Neuronal stem cell (in vitro differentiated cells): ENCODE results near the gene FXYD7.

Source experiments
- DNase-seq: peaks from one replicate; pipeline ENCODE4 v3.0.0-alpha.2; 2013; ENCODE audit warnings: low spot score
- H2AFZ ChIP-seq: one replicate; pipeline ENCODE4 v1.6.1; 2013; ENCODE audit warnings: mild to moderate bottlenecking, low read length, inconsistent platforms
- H2AK5ac ChIP-seq: 2 replicates; pipeline ENCODE4 v1.6.1; 2013; ENCODE audit warnings: low read depth, mild to moderate bottlenecking, inconsistent platforms, low read length, moderate library complexity, mixed read lengths
- H2BK120ac ChIP-seq: 2 replicates; pipeline ENCODE4 v1.6.1; 2013; ENCODE audit warnings: low read depth, mild to moderate bottlenecking, inconsistent platforms, low read length, moderate library complexity, mixed read lengths
- H2BK12ac ChIP-seq: one replicate; pipeline ENCODE4 v1.6.1; 2013; ENCODE audit warnings: low read length, inconsistent platforms
- H2BK15ac ChIP-seq: 2 replicates; pipeline ENCODE4 v1.6.1; 2013; ENCODE audit warnings: mild to moderate bottlenecking, low read length, inconsistent platforms, mixed read lengths
- H2BK5ac ChIP-seq: one replicate; pipeline ENCODE4 v1.6.1; 2013; ENCODE audit warnings: inconsistent platforms, mild to moderate bottlenecking, low read length, moderate library complexity
- H3K14ac ChIP-seq: one replicate; pipeline ENCODE4 v1.6.1; 2013; ENCODE audit warnings: low read length, inconsistent platforms
- H3K18ac ChIP-seq: 2 replicates; pipeline ENCODE4 v1.6.1; 2013; ENCODE audit warnings: low read length, inconsistent platforms
- H3K23ac ChIP-seq: 2 replicates; pipeline ENCODE4 v1.6.1; 2013; ENCODE audit warnings: low read depth, mild to moderate bottlenecking, mixed read lengths, low read length, inconsistent platforms; ENCODE audit not compliant: poor library complexity
- H3K27ac ChIP-seq: replicated peaks from 3 replicates; pipeline ENCODE4 v1.5.1; 2013; ENCODE audit warnings: low read length, inconsistent platforms
- H3K27me3 ChIP-seq, 3 experiments: 2 replicates each; pipeline ENCODE4 v1.6.1; 2013; ENCODE audit warnings: low read length in 3 of 3, mild to moderate bottlenecking in 2 of 3, inconsistent platforms in 1 of 3, low read depth in 1 of 3, mixed read lengths in 1 of 3, moderate library complexity in 1 of 3; ENCODE audit not compliant: control insufficient read depth in 3 of 3, insufficient read depth in 3 of 3
- H3K36me3 ChIP-seq, 2 donors: replicated peaks in 1 of 2; 2 replicates each; pipeline ENCODE4 v1.6.1; 2013; ENCODE audit warnings: low read length in 2 of 2; ENCODE audit not compliant: control insufficient read depth in 2 of 2, insufficient read depth in 2 of 2
- H3K4ac ChIP-seq: 2 replicates; pipeline ENCODE4 v1.6.1; 2013; ENCODE audit warnings: inconsistent platforms, mild to moderate bottlenecking, low read length, moderate library complexity
- H3K4me1 ChIP-seq, 2 donors: 1 replicate in 1 of 2; 2 replicates in 1 of 2; pipeline ENCODE4 v1.6.1; 2013; ENCODE audit warnings: low read length in 2 of 2, low read depth in 1 of 2; ENCODE audit not compliant: control insufficient read depth in 2 of 2, insufficient read depth in 1 of 2
- H3K4me2 ChIP-seq: one replicate; pipeline ENCODE4 v1.6.1; 2013; ENCODE audit warnings: mild to moderate bottlenecking, low read length, inconsistent platforms; ENCODE audit not compliant: insufficient read depth, poor library complexity, severe bottlenecking
- H3K4me3 ChIP-seq, 2 donors: 2 replicates each; pipeline ENCODE4 v1.5.1; 2013; ENCODE audit warnings: low read length in 2 of 2, mild to moderate bottlenecking in 2 of 2, inconsistent platforms in 1 of 2, moderate library complexity in 1 of 2
- H3K79me1 ChIP-seq: one replicate; pipeline ENCODE4 v1.6.1; 2013; ENCODE audit warnings: low read depth, mild to moderate bottlenecking, inconsistent platforms, low read length, moderate library complexity
- H3K9ac ChIP-seq: one replicate; pipeline ENCODE4 v1.6.1; 2013; ENCODE audit warnings: mild to moderate bottlenecking, low read depth, low read length, inconsistent platforms; ENCODE audit not compliant: poor library complexity
- H3K9me3 ChIP-seq, 2 donors: replicated peaks in 1 of 2; 2 replicates each; pipeline versions ENCODE3 to v1.6.1; 2013; ENCODE audit warnings: low read length in 2 of 2, mild to moderate bottlenecking in 2 of 2, inconsistent platforms in 1 of 2, low read depth in 1 of 2, mixed read lengths in 1 of 2, moderate library complexity in 1 of 2; ENCODE audit not compliant: control insufficient read depth in 2 of 2, insufficient read depth in 1 of 2
- H4K8ac ChIP-seq: one replicate; pipeline ENCODE4 v1.6.1; 2013; ENCODE audit warnings: low read depth, mild to moderate bottlenecking, inconsistent platforms, low read length, moderate library complexity
- H4K91ac ChIP-seq: one replicate; pipeline ENCODE4 v1.6.1; 2013; ENCODE audit warnings: low read length, low read depth, mild to moderate bottlenecking, inconsistent platforms; ENCODE audit not compliant: poor library complexity
- WGBS, 2 donors: extraction: QIAGEN DNeasy Blood & Tissue Kit; methylation state at CpG; one replicate each; pipeline ENCODE4 v1.1.7; 2013; ENCODE audit warnings: missing lambda C conversion rate in 2 of 2, mixed read lengths in 1 of 2; ENCODE audit not compliant: insufficient read length in 2 of 2, insufficient replicate concordance in 1 of 2; ENCODE audit errors: extremely low coverage in 2 of 2; 5-methylcytosine and 5-hydroxymethylcytosine counted together

Gene FXYD7

DNA sequence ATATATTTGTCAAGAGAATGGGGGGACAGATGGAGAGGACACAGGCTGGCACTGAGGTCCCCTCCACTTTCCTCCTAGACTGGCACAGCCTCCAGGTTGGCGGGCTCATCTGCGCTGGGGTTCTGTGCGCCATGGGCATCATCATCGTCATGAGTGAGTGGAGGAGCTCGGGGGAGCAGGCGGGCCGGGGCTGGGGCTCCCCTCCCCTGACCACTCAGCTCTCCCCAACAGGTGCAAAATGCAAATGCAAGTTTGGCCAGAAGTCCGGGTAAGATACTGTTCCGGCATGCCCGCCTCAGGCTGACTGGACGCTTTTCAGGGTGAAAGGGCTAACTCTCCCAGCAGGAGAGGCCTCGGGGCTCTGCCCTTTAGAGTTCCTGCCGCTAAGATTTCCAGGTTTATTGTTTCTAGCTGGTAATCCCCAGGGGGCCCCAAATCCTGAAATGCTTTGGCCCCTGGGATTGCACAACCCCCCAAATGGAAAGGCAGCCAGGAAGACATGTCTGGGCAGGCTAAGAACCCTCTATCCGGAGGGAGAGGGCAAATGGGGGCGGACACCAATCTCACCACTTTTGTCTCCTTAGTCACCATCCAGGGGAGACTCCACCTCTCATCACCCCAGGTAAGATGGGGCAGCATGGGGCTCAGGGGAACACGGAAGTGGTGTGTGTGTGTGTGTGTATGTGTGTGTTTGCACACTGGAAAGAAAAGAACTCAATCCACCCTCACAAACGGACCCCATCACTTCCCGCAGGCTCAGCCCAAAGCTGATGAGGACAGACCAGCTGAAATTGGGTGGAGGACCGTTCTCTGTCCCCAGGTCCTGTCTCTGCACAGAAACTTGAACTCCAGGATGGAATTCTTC, 20.1 kb upstream of the FXYD7 start:
- WGBS, 2 donors, result no CpG with 5 or more reads among the region's 19 CpGs
- peak overlapping the region; percentile 87 for H2BK15ac ChIP-seq
- H3K27ac ChIP-seq, result no peak overlapping the region
- no peak for DNase-seq
- peaks cover 0 to 39% (median 0%) of the 10 kb centered on the region in 3 experiments for H3K27me3 ChIP-seq
- H3K9me3 ChIP-seq, result no peaks in the 10 kb centered on the region
- H3K18ac ChIP-seq, result peak overlapping the region; percentile 88
- H2BK120ac ChIP-seq, result no peak overlapping the region
- H3K36me3 ChIP-seq, result no peaks in the 10 kb centered on the region
- H2BK5ac ChIP-seq, result peak overlapping the region; percentile 93
- H3K79me1 ChIP-seq, result no peaks in the 10 kb centered on the region
- H3K9ac ChIP-seq, result no peak overlapping the region
- no peak overlapping the region for H3K4me3 ChIP-seq
- peak overlapping the region; percentile 91 for H2AK5ac ChIP-seq
- H4K8ac ChIP-seq, result no peak overlapping the region
- H3K23ac ChIP-seq, result no peak overlapping the region
- peak overlapping the region; percentile 81 for H2BK12ac ChIP-seq
- H3K14ac ChIP-seq, result peak overlapping the region; percentile 31
- peak overlapping the region; percentile 5 for H3K4ac ChIP-seq
- peaks cover 5 to 15% of the 10 kb centered on the region in 2 donors for H3K4me1 ChIP-seq
- H4K91ac ChIP-seq, result no peak overlapping the region
- H2AFZ ChIP-seq, result peak overlapping the region; percentile 6
- H3K4me2 ChIP-seq, result no peak overlapping the region

DNA sequence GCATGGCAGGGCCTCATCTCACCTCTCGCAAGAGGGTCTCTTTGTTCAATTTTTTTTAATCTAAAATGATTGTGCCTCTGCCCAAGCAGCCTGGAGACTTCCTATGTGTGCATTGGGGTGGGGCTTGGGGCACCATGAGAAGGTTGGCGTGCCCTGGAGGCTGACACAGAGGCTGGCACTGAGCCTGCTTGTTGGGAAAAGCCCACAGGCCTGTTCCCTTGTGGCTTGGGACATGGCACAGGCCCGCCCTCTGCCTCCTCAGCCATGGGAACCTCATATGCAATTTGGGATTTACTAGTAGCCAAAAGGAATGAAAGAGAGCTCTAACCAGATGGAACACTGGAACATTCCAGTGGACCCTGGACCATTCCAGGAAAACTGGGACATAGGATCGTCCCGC, 19.5 kb upstream of the FXYD7 start:
- Histone ChIP-seq H4K91ac (no peak overlapping the region), H3K4me1 (peaks cover 5 to 15% of the 10 kb centered on the region in 2 donors)
- no CpG with 5 or more reads among the region's 5 CpGs for WGBS, 2 donors

DNA sequence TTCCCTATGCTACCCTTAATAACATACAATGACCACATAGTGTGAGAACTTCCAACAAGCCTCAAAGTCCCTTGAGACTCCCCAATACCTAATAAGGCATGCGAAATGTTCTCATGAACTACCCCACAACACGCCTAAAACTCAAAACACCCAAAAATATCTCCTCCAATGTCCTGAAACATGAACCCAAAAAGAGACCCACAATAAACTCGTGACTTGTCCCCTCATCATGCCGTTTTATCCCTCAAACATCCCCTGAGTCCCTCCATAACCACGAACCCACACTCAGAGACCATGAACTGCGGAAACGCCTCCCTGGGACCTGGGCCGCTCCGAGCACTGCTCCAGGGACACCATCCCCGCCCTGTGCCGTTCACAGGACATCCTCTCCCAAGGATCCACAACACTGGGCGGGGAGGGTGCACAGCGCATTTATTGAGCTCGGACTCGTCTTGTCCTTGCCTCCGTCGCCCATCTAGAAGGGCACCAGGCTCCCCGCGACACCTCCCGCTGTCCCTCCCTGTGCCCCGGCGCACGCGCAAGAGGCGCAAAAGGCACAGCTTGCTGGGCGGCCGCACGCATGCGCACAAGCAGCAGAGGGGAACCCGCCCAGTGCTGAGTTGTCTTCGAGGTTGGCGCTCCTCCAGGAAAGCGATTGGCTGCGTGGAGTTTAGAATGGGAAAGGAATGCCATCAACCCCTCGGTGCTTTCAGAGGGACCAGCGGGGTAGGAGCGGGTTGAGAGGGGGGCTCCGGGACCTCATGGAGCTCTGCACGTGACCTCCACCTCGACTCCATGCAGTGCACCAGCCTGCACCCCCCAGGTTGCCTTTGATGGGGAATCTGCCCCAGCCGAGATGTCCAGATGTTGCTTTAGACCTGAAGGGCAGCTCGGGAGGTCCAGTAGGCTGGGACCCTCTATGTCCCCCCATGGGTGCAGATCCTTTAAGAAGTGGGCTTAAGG, 18.7 kb upstream of the FXYD7 start:
- WGBS, 2 donors, result 100% methylated on average over 2 of the region's 42 CpGs; no CpG with 5 or more reads in 1 of the 2 donors

More for the DNA sequence above, 19.5 kb upstream of the FXYD7 start:
- Histone ChIP-seq H3K14ac (no peak overlapping the region), H2AFZ (no peak overlapping the region), H2BK15ac (peak overlapping the region; percentile 87), H2AK5ac (peak overlapping the region; percentile 91), H3K79me1 (no peaks in the 10 kb centered on the region), H3K18ac (peak overlapping the region; percentile 88), H3K36me3 (no peaks in the 10 kb centered on the region), H3K9ac (no peak overlapping the region), H3K9me3 (no peaks in the 10 kb centered on the region), H2BK120ac (no peak overlapping the region), H2BK5ac (peak overlapping the region; percentile 93), H3K4me3 (no peak overlapping the region), H3K4me2 (no peak overlapping the region), H3K27me3 (peaks cover 0 to 44% (median 0%) of the 10 kb centered on the region in 3 experiments), H3K23ac (no peak overlapping the region), H2BK12ac (peak overlapping the region; percentile 81), H4K8ac (no peak overlapping the region), H3K4ac (peak overlapping the region; percentile 5), H3K27ac (no peak overlapping the region)
- DNase-seq, result no peak

More for the DNA sequence above, 18.7 kb upstream of the FXYD7 start:
- peak overlapping the region; percentile 78 for H3K23ac ChIP-seq
- H2AK5ac ChIP-seq, result peak overlapping the region; percentile 83
- no peak overlapping the region for H3K27ac ChIP-seq
- DNase-seq, result no peak
- peaks cover 5 to 15% of the 10 kb centered on the region in 2 donors for H3K4me1 ChIP-seq
- peak overlapping the region; percentile 91 for H3K18ac ChIP-seq
- peak overlapping the region; percentile 70 for H2BK12ac ChIP-seq
- no peak overlapping the region for H4K8ac ChIP-seq
- peak overlapping the region; percentile 30 for H3K4ac ChIP-seq
- H2BK120ac ChIP-seq, result no peak overlapping the region
- no peaks in the 10 kb centered on the region for H3K9me3 ChIP-seq
- no peak overlapping the region for H2AFZ ChIP-seq
- peak overlapping the region; percentile 98 for H2BK15ac ChIP-seq
- H3K14ac ChIP-seq, result no peak overlapping the region
- H3K36me3 ChIP-seq, result peaks cover 0 to 2% of the 10 kb centered on the region in 2 donors
- peaks cover 0 to 40% (median 0%) of the 10 kb centered on the region in 3 experiments for H3K27me3 ChIP-seq
- H3K4me3 ChIP-seq, result no peak overlapping the region
- H3K9ac ChIP-seq, result no peak overlapping the region
- no peak overlapping the region for H3K4me2 ChIP-seq
- H2BK5ac ChIP-seq, result peak overlapping the region; percentile 78
- no peak overlapping the region for H4K91ac ChIP-seq
- no peaks in the 10 kb centered on the region for H3K79me1 ChIP-seq
